ENCODE measurements around the gene PRSS8. TPM values are rescaled to one million over a fixed set of nuclear protein-coding genes. Genes with fewer than 3 reads are reported as not detected.

Gene PRSS8
- total RNA-seq, 1 donor from 2014 or later, result 79.1 TPM

- H3K9me3 Mint-ChIP-seq, result no peaks in the 10 kb centered on the region
- H3K4me3 Mint-ChIP-seq, result no peak overlapping the region
- H3K27ac Mint-ChIP-seq, result no peak overlapping the region
- H3K27me3 Mint-ChIP-seq (ENCODE audit: low read depth), result no peaks in the 10 kb centered on the region
- peaks cover 8% of the 10 kb centered on the region for H3K36me3 Mint-ChIP-seq
- no peaks in the 10 kb centered on the region for H3K4me1 Mint-ChIP-seq
- TF ChIP-seq CTCF (IDR thresholded peaks at IDR 0.05; ENCODE audit: unreplicated experiment), result no peak
- no peak for DNase-seq (ENCODE audit: low spot score in 2 of 2, unreplicated experiment in 2 of 2)
Observed at GRCh38 chr16:31084584-31085302, 50.8 kb downstream of the PRSS8 start.

GRCh38 chr16:31083981-31084380 is 51.5 kb downstream of the PRSS8 start:
- Mint-ChIP-seq H3K36me3 (peaks cover 12% of the 10 kb centered on the region), H3K4me3 (no peak overlapping the region), H3K9me3 (no peaks in the 10 kb centered on the region), H3K27me3 (ENCODE audit: low read depth) (no peaks in the 10 kb centered on the region), H3K4me1 (no peaks in the 10 kb centered on the region), H3K27ac (no peak overlapping the region)
- DNase-seq (ENCODE audit: low spot score in 2 of 2, unreplicated experiment in 2 of 2), result no peak
- TF ChIP-seq CTCF (IDR thresholded peaks at IDR 0.05; ENCODE audit: unreplicated experiment), result no peak

- no peak overlapping the region for H3K27ac Mint-ChIP-seq
Observed at GRCh38 chr16:31083556-31083955, 52.0 kb downstream of the PRSS8 start.

GRCh38 chr16:31083081-31083480 is 52.4 kb downstream of the PRSS8 start:
- H3K4me1 Mint-ChIP-seq, result no peaks in the 10 kb centered on the region
- H3K27me3 Mint-ChIP-seq (ENCODE audit: low read depth), result no peaks in the 10 kb centered on the region
- no peak for DNase-seq (ENCODE audit: low spot score in 2 of 2, unreplicated experiment in 2 of 2)
- no peak overlapping the region for H3K27ac Mint-ChIP-seq
- no peak for TF ChIP-seq CTCF (IDR thresholded peaks at IDR 0.05; ENCODE audit: unreplicated experiment)
- H3K4me3 Mint-ChIP-seq, result no peak overlapping the region
- H3K36me3 Mint-ChIP-seq, result peaks cover 17% of the 10 kb centered on the region
- no peaks in the 10 kb centered on the region for H3K9me3 Mint-ChIP-seq

More at GRCh38 chr16:31083556-31083955, 52.0 kb downstream of the PRSS8 start:
- Mint-ChIP-seq H3K4me1 (no peaks in the 10 kb centered on the region), H3K9me3 (no peaks in the 10 kb centered on the region), H3K27me3 (ENCODE audit: low read depth) (no peaks in the 10 kb centered on the region), H3K36me3 (peaks cover 16% of the 10 kb centered on the region), H3K4me3 (no peak overlapping the region)
- TF ChIP-seq CTCF (IDR thresholded peaks at IDR 0.05; ENCODE audit: unreplicated experiment), result no peak
- DNase-seq (ENCODE audit: low spot score in 2 of 2, unreplicated experiment in 2 of 2), result no peak

GRCh38 chr16:31082368-31083045 is 53.0 kb downstream of the PRSS8 start:
- H3K9me3 Mint-ChIP-seq, result no peaks in the 10 kb centered on the region
- DNase-seq (ENCODE audit: low spot score in 2 of 2, unreplicated experiment in 2 of 2), result no peak
- peak overlapping the region; percentile 29 for H3K27ac Mint-ChIP-seq
- H3K27me3 Mint-ChIP-seq (ENCODE audit: low read depth), result no peaks in the 10 kb centered on the region
- no peaks in the 10 kb centered on the region for H3K4me1 Mint-ChIP-seq
- H3K36me3 Mint-ChIP-seq, result peaks cover 22% of the 10 kb centered on the region
- no peak overlapping the region for H3K4me3 Mint-ChIP-seq
- TF ChIP-seq CTCF (IDR thresholded peaks at IDR 0.05; ENCODE audit: unreplicated experiment), result no peak

Other genes starting within 250 kb of the PRSS8 start
- gene BCL7C, start 241.7 kb downstream of the PRSS8 start, total RNA-seq, result 43.6 to 44.8 TPM (median 43.9 TPM) in 3 replicates
- 9.1 to 11.5 TPM (median 10.3 TPM) in 3 replicates for gene CTF1, start 239.1 kb downstream of the PRSS8 start, total RNA-seq
- gene FBXL19, start 212.2 kb downstream of the PRSS8 start, total RNA-seq, result 53.5 to 56.4 TPM (median 54.9 TPM) in 3 replicates
- 25.8 to 28.2 TPM (median 26.2 TPM) in 3 replicates for gene ORAI3, start 186.7 kb downstream of the PRSS8 start, total RNA-seq
- 30.8 to 39.1 TPM (median 36.4 TPM) in 3 replicates for gene SETD1A, start 178.0 kb downstream of the PRSS8 start, total RNA-seq
- gene HSD3B7, start 150.5 kb downstream of the PRSS8 start, total RNA-seq, result 3.5 to 4.0 TPM (median 3.6 TPM) in 3 replicates
- 4.9 to 5.9 TPM (median 5.2 TPM) in 3 replicates for gene STX1B, start 125.1 kb downstream of the PRSS8 start, total RNA-seq
- gene STX4, start 102.2 kb downstream of the PRSS8 start, total RNA-seq, result 39.2 to 42.8 TPM (median 40.2 TPM) in 3 replicates
- gene ZNF668, start 61.5 kb downstream of the PRSS8 start, total RNA-seq, result 11.8 to 14.1 TPM (median 12.8 TPM) in 3 replicates
- gene ZNF646, start 61.3 kb downstream of the PRSS8 start, total RNA-seq, result 20.4 to 22.2 TPM (median 21.4 TPM) in 3 replicates
- 4.0 to 4.9 TPM (median 4.5 TPM) in 3 replicates for gene PRSS53, start 46.8 kb downstream of the PRSS8 start, total RNA-seq
- gene VKORC1, start 40.9 kb downstream of the PRSS8 start, total RNA-seq, result 48.6 to 53.7 TPM (median 49.5 TPM) in 3 replicates
- 36.4 to 37.3 TPM (median 37.0 TPM) in 3 replicates for gene BCKDK, start 27.3 kb downstream of the PRSS8 start, total RNA-seq
- gene KAT8, start 18.1 kb downstream of the PRSS8 start, total RNA-seq, result 72.1 to 76.4 TPM (median 75.7 TPM) in 3 replicates
- 0.96 to 1.7 TPM (median 1.4 TPM) in 3 replicates for gene PRSS36, start 14.3 kb upstream of the PRSS8 start, total RNA-seq
- 718 to 743 TPM (median 733 TPM) in 3 replicates for gene FUS, start 44.4 kb upstream of the PRSS8 start, total RNA-seq
- 4.9 to 6.5 TPM (median 5.3 TPM) in 3 replicates for gene PYCARD, start 67.0 kb upstream of the PRSS8 start, total RNA-seq
- gene TRIM72, start 78.4 kb upstream of the PRSS8 start, total RNA-seq, result 0.04 to 0.14 TPM (median 0.11 TPM) in 3 replicates
- not detected in 3 replicates for gene PYDC1, start 81.4 kb upstream of the PRSS8 start, total RNA-seq
- 0.29 TPM in 1 of 3 replicates, not detected in the others for gene ITGAM, start 124.2 kb upstream of the PRSS8 start, total RNA-seq
- not detected in 3 replicates for gene ITGAX, start 219.4 kb upstream of the PRSS8 start, total RNA-seq

All from mesothelial cell of epicardium (in vitro differentiated cells).